NCI-H526 treated with DMSO at 0.1 percent for 48 hours (cell line): Measurements from ENCODE around the gene COL8A1.

Experiments
- DNase-seq: peaks from one replicate; lab custom pipeline; 2025; lab: John Stamatoyannopoulos, UW

The COL8A1 gene

GRCh38 chr3:99674086-99674789, 35.8 kb downstream of the COL8A1 start:
- DNase-seq, result no peak

- no peak for DNase-seq
Observed at GRCh38 chr3:99678023-99678422, 39.6 kb downstream of the COL8A1 start.

GRCh38 chr3:99678896-99679295, 40.5 kb downstream of the COL8A1 start:
- no peak for DNase-seq

GRCh38 chr3:99681512-99681911, 43.1 kb downstream of the COL8A1 start:
- DNase-seq, result no peak

GRCh38 chr3:99681976-99682375, 43.6 kb downstream of the COL8A1 start:
- no peak for DNase-seq

GRCh38 chr3:99683465-99683864, 45.1 kb downstream of the COL8A1 start:
- no peak for DNase-seq

GRCh38 chr3:99683876-99684275, 45.5 kb downstream of the COL8A1 start:
- no peak for DNase-seq

- no peak for DNase-seq
Observed at GRCh38 chr3:99684644-99685043, 46.2 kb downstream of the COL8A1 start.

- DNase-seq, result no peak
Observed at GRCh38 chr3:99686469-99686868, 48.1 kb downstream of the COL8A1 start.

- no peak for DNase-seq
Observed at GRCh38 chr3:99686955-99687612, 48.7 kb downstream of the COL8A1 start.

GRCh38 chr3:99690761-99691369, 52.5 kb downstream of the COL8A1 start:
- DNase-seq, result no peak

GRCh38 chr3:99693636-99694035, 55.2 kb downstream of the COL8A1 start:
- DNase-seq, result no peak

- no peak for DNase-seq
Observed at GRCh38 chr3:99696497-99696896, 58.1 kb downstream of the COL8A1 start.

- no peak for DNase-seq
Observed at GRCh38 chr3:99697250-99697649, 58.9 kb downstream of the COL8A1 start.

GRCh38 chr3:99698932-99699331, 60.5 kb downstream of the COL8A1 start:
- no peak for DNase-seq

GRCh38 chr3:99699841-99700240, 61.4 kb downstream of the COL8A1 start:
- DNase-seq, result no peak

- no peak for DNase-seq
Observed at GRCh38 chr3:99700631-99701268, 62.4 kb downstream of the COL8A1 start.

GRCh38 chr3:99702953-99703943, 64.9 kb downstream of the COL8A1 start:
- DNase-seq, result no peak

- no peak for DNase-seq
Observed at GRCh38 chr3:99704417-99704816, 66.0 kb downstream of the COL8A1 start.

- DNase-seq, result no peak
Observed at GRCh38 chr3:99706410-99706809, 68.0 kb downstream of the COL8A1 start.

GRCh38 chr3:99708207-99708745, 69.9 kb downstream of the COL8A1 start:
- no peak for DNase-seq
